HFFc6 (cell line): Measurements from ENCODE around the gene TBX15. TPM values are rescaled to one million over a fixed set of nuclear protein-coding genes. Genes with fewer than 3 reads are reported as not detected.

ENCODE experiments used
- DNase-seq: peaks from one replicate; pipeline ENCODE4 v3.0.0-alpha.2; 2018
- H3K27ac Mint-ChIP-seq: 2 replicates; pipeline ENCODE4 v1.8.0; 2020; ENCODE audit warnings: mild to moderate bottlenecking, mixed read lengths
- H3K27me3 Mint-ChIP-seq: 2 replicates; pipeline ENCODE4 v1.8.0; 2021; ENCODE audit warnings: mild to moderate bottlenecking, moderate library complexity, mixed read lengths; ENCODE audit not compliant: insufficient read depth
- H3K36me3 Mint-ChIP-seq: 2 replicates; pipeline ENCODE4 v1.8.0; 2021; ENCODE audit warnings: low read depth, mixed read lengths
- H3K4me1 Mint-ChIP-seq: 2 replicates; pipeline ENCODE4 v1.8.0; 2020; ENCODE audit warnings: low read depth, mixed read lengths
- H3K4me3 Mint-ChIP-seq: 2 replicates; pipeline ENCODE4 v1.8.0; 2020; ENCODE audit warnings: mild to moderate bottlenecking, moderate library complexity, mixed read lengths
- H3K9me3 Mint-ChIP-seq: 2 replicates; pipeline ENCODE4 v1.8.0; 2020; ENCODE audit warnings: mild to moderate bottlenecking, mixed read lengths
- CTCF ChIP-seq: fragments of 200-600 bp; sonication (generic); IDR thresholded peaks from 2 replicates; pipeline ENCODE4 v1.5.0; 2021; ENCODE audit warnings: antibody characterized with exemption, mild to moderate bottlenecking
- total RNA-seq, 6 experiments: library from RNA; stranded (reverse); fragmentation: NEBNext Ultra II Directional; extraction: Animal tissue kit (Norgen Biotek cat#: 25700); gene quantifications; 2 replicates in 1 of 6; 3 replicates in 5 of 6; pipeline ENCODE4 v1.2.3, GENCODE V29; 2021

Gene TBX15
- total RNA-seq, 6 experiments from 2014 or later, result 5.3 to 12.2 (median 10.0) TPM

GRCh38 chr1:118842452-118843201 lies 145.5 kb downstream of the TBX15 start:
- no peak for DNase-seq
- Mint-ChIP-seq H3K4me3 (no peak overlapping the region), H3K36me3 (no peaks in the 10 kb centered on the region), H3K4me1 (no peaks in the 10 kb centered on the region), H3K9me3 (no peaks in the 10 kb centered on the region), H3K27ac (no peak overlapping the region), H3K27me3 (peaks cover 12% of the 10 kb centered on the region)
- no peak for TF ChIP-seq CTCF

GRCh38 chr1:118841521-118841920 lies 146.6 kb downstream of the TBX15 start:
- Mint-ChIP-seq H3K4me3 (no peak overlapping the region), H3K9me3 (no peaks in the 10 kb centered on the region), H3K27ac (no peak overlapping the region), H3K4me1 (no peaks in the 10 kb centered on the region), H3K36me3 (no peaks in the 10 kb centered on the region), H3K27me3 (peaks cover 9% of the 10 kb centered on the region)
- no peak for TF ChIP-seq CTCF
- no peak for DNase-seq

Other genes starting within 250 kb of the TBX15 start
- gene WARS2, start 152.3 kb upstream of the TBX15 start, total RNA-seq, result 10 to 100 TPM; 10.5 to 14.8 (median 12.9) TPM